IPS-18a (cell line): ENCODE data around the gene FOSB.
A peak's percentile ranks its signal among the peaks of the same experiment; 100 is the strongest.

Experiments
- H3K27ac ChIP-seq: one replicate; pipeline ENCODE4 v1.5.1; 2013; ENCODE audit warnings: low read length
- H3K27me3 ChIP-seq: one replicate; pipeline ENCODE4 v1.6.1; 2013; ENCODE audit warnings: mild to moderate bottlenecking, low read length; ENCODE audit not compliant: control insufficient read depth, insufficient read depth
- H3K36me3 ChIP-seq: one replicate; pipeline ENCODE4 v1.6.1; 2013; ENCODE audit warnings: low read depth, low read length; ENCODE audit not compliant: control insufficient read depth
- H3K4me1 ChIP-seq: one replicate; pipeline ENCODE4 v1.6.1; 2013; ENCODE audit warnings: low read depth, low read length; ENCODE audit not compliant: control insufficient read depth
- H3K4me3 ChIP-seq: one replicate; pipeline ENCODE4 v1.5.1; 2013; ENCODE audit warnings: low read length
- H3K9ac ChIP-seq: one replicate; pipeline ENCODE4 v1.6.1; 2013; ENCODE audit warnings: mild to moderate bottlenecking, low read length, moderate library complexity
- H3K9me3 ChIP-seq: one replicate; pipeline ENCODE4 v1.6.1; 2013; ENCODE audit warnings: low read depth, low read length; ENCODE audit not compliant: control insufficient read depth

Gene FOSB

GRCh38 chr19:45476304-45476703, 8.5 kb downstream of the FOSB start:
- no peaks in the 10 kb centered on the region for H3K36me3 ChIP-seq
- peaks cover 5% of the 10 kb centered on the region for H3K4me1 ChIP-seq
- H3K9me3 ChIP-seq, result no peaks in the 10 kb centered on the region
- H3K4me3 ChIP-seq, result no peak overlapping the region
- no peak overlapping the region for H3K27ac ChIP-seq
- peaks cover 55% of the 10 kb centered on the region for H3K27me3 ChIP-seq
- no peak overlapping the region for H3K9ac ChIP-seq

DNA sequence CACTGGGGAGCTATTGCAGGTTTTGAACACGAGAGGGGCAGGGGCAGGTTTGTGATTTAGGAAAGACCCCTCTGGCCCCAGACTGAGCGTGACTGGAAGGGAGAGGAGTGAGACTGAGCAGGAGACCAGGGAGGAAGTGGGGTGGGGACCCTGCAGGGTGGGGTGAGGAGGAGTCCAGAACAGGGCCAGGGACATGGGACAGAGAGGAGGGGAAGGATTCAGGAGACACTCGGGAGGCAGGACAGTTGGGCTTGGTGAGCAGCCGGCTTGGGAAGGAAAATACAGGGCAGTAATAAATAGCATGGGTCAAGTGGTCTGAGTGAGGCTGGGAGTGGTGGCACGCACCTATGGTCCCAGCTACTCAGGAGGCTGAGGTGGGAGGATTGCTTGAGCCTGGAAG, 9.4 kb downstream of the FOSB start:
- Histone ChIP-seq H3K9ac (no peak overlapping the region), H3K36me3 (no peaks in the 10 kb centered on the region), H3K27me3 (peaks cover 46% of the 10 kb centered on the region), H3K4me1 (peaks cover 5% of the 10 kb centered on the region), H3K27ac (no peak overlapping the region), H3K9me3 (no peaks in the 10 kb centered on the region), H3K4me3 (no peak overlapping the region)

- Histone ChIP-seq H3K4me3 (peak overlapping the region; percentile 89), H3K27ac (no peak overlapping the region), H3K36me3 (no peaks in the 10 kb centered on the region), H3K27me3 (peaks cover 39% of the 10 kb centered on the region), H3K4me1 (peaks cover 5% of the 10 kb centered on the region), H3K9me3 (no peaks in the 10 kb centered on the region), H3K9ac (no peak overlapping the region)
Observed at GRCh38 chr19:45477713-45478453, 10.1 kb downstream of the FOSB start.

- Histone ChIP-seq H3K9me3 (no peaks in the 10 kb centered on the region), H3K27me3 (peaks cover 31% of the 10 kb centered on the region), H3K36me3 (no peaks in the 10 kb centered on the region), H3K4me3 (peak overlapping the region; percentile 89), H3K4me1 (peaks cover 5% of the 10 kb centered on the region), H3K27ac (peak overlapping the region; percentile 99), H3K9ac (peak overlapping the region; percentile 93)
Observed at GRCh38 chr19:45478454-45479238, 10.8 kb downstream of the FOSB start.

GRCh38 chr19:45483033-45483432, 15.2 kb downstream of the FOSB start:
- Histone ChIP-seq H3K27me3 (peaks cover 4% of the 10 kb centered on the region), H3K4me3 (no peak overlapping the region), H3K4me1 (peaks cover 5% of the 10 kb centered on the region), H3K9ac (no peak overlapping the region), H3K9me3 (no peaks in the 10 kb centered on the region), H3K36me3 (no peaks in the 10 kb centered on the region), H3K27ac (no peak overlapping the region)

GRCh38 chr19:45484273-45484945, 16.6 kb downstream of the FOSB start:
- Histone ChIP-seq H3K27me3 (peaks cover 3% of the 10 kb centered on the region), H3K9me3 (no peaks in the 10 kb centered on the region), H3K27ac (no peak overlapping the region), H3K4me3 (no peak overlapping the region), H3K4me1 (peaks cover 3% of the 10 kb centered on the region), H3K36me3 (no peaks in the 10 kb centered on the region), H3K9ac (no peak overlapping the region)

GRCh38 chr19:45485305-45486077, 17.7 kb downstream of the FOSB start:
- Histone ChIP-seq H3K4me3 (peak overlapping the region; percentile 61), H3K9ac (no peak overlapping the region), H3K27me3 (no peaks in the 10 kb centered on the region), H3K4me1 (peaks cover 3% of the 10 kb centered on the region), H3K36me3 (no peaks in the 10 kb centered on the region), H3K9me3 (no peaks in the 10 kb centered on the region), H3K27ac (no peak overlapping the region)

GRCh38 chr19:45488708-45489107, 20.9 kb downstream of the FOSB start:
- Histone ChIP-seq H3K27ac (no peak overlapping the region), H3K27me3 (no peaks in the 10 kb centered on the region), H3K36me3 (no peaks in the 10 kb centered on the region), H3K9me3 (no peaks in the 10 kb centered on the region), H3K4me1 (peaks cover 7% of the 10 kb centered on the region), H3K9ac (no peak overlapping the region), H3K4me3 (no peak overlapping the region)

DNA sequence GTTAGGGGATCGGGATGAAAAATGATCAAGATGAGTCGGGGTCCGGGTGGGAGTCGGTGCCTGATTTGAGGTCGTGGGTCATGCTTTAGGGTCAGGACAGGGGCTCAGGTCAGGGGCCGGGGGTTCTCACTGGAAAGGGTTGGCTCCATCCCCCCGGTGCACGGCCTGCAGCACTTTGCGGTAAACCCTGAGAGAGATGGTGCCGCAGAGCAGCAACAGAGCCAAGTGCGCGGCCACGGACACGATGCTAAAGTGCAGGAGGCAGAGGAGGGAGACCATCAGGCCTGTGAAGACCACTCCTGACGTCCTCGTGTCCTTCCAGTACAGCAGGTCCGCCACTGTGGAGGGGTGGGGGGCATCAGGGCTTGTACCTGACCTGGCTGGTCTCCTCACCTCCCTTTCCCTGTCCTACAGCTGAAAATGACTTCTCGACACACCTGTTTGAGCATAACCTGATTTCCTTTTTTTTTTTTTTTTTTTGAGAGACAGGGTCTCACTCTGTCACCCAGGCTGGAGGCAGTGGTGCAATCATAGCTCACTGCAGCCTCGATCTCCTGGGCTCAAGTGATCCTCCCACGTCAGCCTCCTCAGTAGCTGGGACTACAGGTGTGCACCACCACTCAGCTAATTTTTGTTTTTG, 21.5 kb downstream of the FOSB start:
- H3K4me1 ChIP-seq, result peaks cover 7% of the 10 kb centered on the region
- H3K27ac ChIP-seq, result no peak overlapping the region
- no peaks in the 10 kb centered on the region for H3K27me3 ChIP-seq

DNA sequence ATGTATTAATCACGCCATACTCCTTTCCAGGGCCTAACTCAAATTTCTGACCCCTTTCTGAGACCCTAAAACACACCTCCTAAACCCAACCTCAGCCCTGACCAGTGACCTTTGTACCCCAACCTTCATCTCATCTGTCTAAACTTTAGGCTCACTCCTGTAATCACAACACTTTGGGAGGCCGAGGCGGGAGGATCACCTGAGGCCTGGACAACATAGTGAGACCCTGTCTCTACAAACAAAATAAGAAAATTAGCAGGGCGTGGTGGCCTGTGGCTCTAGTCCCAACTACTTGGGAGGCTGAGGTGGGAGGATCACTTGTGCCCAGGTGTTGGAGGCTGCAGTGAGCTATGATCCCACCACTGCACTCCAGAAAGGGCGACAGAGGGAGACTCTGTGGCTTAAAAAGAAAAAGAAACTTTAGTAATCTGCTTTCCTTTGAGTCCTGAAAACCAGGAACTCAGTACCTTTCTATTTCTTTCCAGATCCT, 24.4 kb downstream of the FOSB start:
- Histone ChIP-seq H3K4me1 (peaks cover 10% of the 10 kb centered on the region), H3K36me3 (no peaks in the 10 kb centered on the region), H3K4me3 (peak overlapping the region; percentile 78), H3K27ac (no peak overlapping the region), H3K9me3 (no peaks in the 10 kb centered on the region), H3K27me3 (peaks cover 15% of the 10 kb centered on the region), H3K9ac (no peak overlapping the region)

More for the DNA sequence above, 21.5 kb downstream of the FOSB start:
- H3K9me3 ChIP-seq, result no peaks in the 10 kb centered on the region
- no peaks in the 10 kb centered on the region for H3K36me3 ChIP-seq
- no peak overlapping the region for H3K4me3 ChIP-seq
- no peak overlapping the region for H3K9ac ChIP-seq
